Measurements from ENCODE around the gene PCDH9.

DNA sequence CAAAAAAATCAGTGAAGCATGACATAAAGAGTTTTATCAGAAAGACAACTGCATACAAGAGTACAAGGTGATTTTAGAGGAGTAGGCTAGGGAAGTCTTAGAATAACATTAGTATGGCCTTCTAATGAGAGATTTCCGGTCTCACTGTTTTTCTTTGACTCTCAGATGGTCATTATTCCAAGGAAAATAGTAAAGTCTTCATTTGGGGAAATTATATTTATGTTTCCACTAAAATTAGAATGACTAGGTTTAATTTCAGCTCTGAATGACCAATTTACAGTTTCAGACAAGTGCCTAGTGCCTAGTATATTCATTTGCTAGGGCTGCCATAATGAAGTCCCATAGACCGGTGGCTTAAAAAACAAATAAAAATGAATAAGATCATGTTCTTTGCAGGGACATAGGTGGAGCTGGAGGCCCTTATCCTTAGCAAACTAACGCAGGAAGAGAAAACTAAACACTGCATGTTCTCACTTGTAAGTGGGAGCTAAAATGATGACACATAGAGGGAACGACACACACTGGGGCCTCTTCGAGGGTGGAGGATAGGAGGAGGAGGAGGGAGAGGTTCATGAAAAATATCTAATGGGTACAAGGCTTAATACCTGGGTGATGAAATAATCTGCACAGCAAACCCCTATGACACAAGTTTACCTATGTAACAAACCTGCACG, 303.1 kb downstream of the PCDH9 start:
- TF ChIP-seq, protein P1, sequence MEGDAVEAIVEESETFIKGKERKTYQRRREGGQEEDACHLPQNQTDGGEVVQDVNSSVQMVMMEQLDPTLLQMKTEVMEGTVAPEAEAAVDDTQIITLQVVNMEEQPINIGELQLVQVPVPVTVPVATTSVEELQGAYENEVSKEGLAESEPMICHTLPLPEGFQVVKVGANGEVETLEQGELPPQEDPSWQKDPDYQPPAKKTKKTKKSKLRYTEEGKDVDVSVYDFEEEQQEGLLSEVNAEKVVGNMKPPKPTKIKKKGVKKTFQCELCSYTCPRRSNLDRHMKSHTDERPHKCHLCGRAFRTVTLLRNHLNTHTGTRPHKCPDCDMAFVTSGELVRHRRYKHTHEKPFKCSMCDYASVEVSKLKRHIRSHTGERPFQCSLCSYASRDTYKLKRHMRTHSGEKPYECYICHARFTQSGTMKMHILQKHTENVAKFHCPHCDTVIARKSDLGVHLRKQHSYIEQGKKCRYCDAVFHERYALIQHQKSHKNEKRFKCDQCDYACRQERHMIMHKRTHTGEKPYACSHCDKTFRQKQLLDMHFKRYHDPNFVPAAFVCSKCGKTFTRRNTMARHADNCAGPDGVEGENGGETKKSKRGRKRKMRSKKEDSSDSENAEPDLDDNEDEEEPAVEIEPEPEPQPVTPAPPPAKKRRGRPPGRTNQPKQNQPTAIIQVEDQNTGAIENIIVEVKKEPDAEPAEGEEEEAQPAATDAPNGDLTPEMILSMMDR (IDR thresholded peaks at IDR 0.05) = no peak
- no peak for TF ChIP-seq POLR2A (IDR thresholded peaks at IDR 0.05)
